ENCODE results near the gene PDPK1.

The PDPK1 gene

DNA sequence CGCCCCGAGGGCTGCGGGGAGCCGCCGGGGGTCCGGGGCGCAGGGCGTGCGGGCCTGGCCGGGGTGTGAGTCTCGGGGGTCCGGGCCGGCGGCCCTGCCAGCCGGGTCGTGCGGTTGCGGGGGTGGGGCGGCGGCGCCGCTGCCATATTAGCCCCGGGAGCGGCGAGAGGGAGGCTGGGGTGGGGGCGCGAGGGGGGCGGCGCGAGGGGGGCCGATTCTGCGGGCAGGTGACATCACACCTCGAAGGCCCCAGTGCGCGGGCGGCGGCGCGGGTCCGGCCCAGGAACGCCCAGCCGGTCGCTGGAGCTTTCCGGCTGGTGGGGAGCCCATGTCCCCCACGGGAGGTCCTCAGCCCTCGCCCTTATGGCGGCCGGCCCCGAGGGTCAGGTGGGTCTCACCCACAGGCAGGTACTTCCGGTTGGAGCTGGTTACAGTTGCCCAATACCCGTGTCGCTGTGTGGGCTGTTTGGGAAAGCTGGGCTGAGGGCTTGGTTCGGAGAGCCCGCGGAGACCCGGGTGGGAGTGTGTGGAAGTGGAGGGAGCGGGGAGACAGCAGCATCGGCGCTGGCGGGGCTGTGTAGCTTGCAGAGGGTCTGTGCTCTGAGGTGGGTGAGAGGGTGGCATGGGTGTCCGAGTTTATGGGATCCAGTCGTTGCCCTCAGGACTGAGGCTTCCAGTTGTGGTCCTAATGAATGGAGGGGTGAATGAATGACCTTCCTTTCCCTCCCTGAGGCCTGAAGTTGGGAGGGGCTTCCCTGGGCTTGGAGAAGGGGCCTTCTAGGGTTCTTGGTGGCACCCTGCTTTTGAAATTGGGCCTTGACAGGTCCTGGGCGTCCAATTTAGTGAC is 23.3 kb upstream of the PDPK1 start:
- TF ChIP-seq, protein P1, sequence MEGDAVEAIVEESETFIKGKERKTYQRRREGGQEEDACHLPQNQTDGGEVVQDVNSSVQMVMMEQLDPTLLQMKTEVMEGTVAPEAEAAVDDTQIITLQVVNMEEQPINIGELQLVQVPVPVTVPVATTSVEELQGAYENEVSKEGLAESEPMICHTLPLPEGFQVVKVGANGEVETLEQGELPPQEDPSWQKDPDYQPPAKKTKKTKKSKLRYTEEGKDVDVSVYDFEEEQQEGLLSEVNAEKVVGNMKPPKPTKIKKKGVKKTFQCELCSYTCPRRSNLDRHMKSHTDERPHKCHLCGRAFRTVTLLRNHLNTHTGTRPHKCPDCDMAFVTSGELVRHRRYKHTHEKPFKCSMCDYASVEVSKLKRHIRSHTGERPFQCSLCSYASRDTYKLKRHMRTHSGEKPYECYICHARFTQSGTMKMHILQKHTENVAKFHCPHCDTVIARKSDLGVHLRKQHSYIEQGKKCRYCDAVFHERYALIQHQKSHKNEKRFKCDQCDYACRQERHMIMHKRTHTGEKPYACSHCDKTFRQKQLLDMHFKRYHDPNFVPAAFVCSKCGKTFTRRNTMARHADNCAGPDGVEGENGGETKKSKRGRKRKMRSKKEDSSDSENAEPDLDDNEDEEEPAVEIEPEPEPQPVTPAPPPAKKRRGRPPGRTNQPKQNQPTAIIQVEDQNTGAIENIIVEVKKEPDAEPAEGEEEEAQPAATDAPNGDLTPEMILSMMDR (IDR thresholded peaks at IDR 0.05): no peak
- peak overlapping the region; percentile 92 for H3K27ac ChIP-seq

GRCh38 chr16:2515180-2515851 is 22.5 kb upstream of the PDPK1 start:
- no peak for TF ChIP-seq ZFX (IDR thresholded peaks at IDR 0.05; ENCODE audit: borderline replicate concordance)
- H3K27ac ChIP-seq: peak overlapping the region; percentile 92

DNA sequence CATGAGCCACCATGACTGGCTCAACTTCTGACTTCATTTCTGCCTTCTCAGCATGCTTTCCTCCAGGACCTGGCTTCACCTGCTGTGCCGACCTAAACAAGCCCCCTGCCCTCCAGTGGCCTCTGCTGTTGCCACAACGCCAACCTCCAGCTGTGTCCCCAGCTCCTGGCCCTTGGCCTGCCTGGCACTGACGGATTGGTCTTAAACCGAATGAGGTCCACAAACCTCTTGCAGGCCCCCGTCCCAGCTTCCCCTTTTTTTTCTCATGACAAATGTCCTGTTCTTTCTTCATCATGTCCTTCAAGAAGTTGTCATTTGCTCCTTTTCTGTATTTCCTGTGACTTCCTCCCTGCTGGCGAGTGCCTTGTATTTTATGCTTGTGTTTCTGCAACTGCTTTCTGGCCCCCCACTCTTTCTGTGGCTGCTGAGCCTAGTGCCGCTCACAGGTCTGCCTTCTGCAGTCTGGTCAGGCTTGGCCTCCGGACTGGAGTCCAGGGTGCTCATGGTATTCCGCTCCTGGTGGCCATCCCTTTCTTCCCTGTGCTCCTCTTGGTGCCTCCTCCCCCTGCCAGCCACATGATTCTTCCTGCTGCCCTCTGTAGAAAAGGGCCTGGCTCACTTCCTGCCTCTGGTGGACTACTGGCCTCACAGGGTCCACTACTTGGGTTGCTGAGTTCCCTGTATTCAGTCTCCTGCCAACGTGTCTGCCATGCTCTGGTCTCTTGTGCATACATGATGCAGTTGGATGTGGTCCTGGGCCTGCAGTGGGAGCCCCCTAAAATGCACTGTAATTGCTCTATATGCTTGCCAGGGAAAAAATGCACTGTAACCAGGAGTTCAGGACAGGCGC is 21.2 kb upstream of the PDPK1 start:
- TF ChIP-seq ZFX (IDR thresholded peaks at IDR 0.05; ENCODE audit: borderline replicate concordance): no peak
- TF ChIP-seq, protein P1 (IDR thresholded peaks at IDR 0.05): no peak
- H3K27ac ChIP-seq: peak overlapping the region; percentile 92

DNA sequence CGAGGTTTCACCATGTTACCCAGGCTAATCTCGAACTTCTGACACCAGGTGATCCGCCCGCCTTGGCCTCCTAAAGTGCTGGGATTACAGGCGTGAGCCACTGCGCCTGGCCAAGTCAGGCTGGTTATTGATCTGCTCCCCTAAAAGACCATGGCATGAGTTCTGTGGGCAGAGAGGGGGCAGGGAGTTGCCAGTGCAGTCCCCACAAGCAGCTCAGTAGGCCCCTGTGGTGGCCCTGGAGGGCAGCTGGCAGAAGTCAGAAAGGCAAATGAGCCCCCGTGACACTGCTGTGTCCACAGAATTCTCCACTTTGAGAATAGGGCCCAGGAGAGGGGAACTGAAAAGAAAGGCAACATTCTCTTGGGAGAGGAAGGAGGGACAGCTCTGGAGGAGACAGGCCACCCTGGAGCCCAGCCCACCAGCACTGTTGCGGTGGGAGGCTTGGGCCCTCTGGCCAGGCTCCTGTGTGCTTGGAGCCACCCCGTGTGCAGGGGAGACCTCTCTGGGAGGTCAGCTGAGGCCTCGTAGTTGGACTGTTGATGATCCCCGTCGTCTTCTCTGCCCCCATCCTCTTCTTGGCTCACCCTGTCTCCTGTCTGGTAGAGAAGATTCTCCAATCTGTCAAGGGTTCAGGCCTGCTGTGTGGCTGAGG is 19.7 kb upstream of the PDPK1 start:
- H3K27ac ChIP-seq: peak overlapping the region; percentile 92
- TF ChIP-seq, protein P1 (IDR thresholded peaks at IDR 0.05): no peak
- TF ChIP-seq ZFX (IDR thresholded peaks at IDR 0.05; ENCODE audit: borderline replicate concordance): no peak

DNA sequence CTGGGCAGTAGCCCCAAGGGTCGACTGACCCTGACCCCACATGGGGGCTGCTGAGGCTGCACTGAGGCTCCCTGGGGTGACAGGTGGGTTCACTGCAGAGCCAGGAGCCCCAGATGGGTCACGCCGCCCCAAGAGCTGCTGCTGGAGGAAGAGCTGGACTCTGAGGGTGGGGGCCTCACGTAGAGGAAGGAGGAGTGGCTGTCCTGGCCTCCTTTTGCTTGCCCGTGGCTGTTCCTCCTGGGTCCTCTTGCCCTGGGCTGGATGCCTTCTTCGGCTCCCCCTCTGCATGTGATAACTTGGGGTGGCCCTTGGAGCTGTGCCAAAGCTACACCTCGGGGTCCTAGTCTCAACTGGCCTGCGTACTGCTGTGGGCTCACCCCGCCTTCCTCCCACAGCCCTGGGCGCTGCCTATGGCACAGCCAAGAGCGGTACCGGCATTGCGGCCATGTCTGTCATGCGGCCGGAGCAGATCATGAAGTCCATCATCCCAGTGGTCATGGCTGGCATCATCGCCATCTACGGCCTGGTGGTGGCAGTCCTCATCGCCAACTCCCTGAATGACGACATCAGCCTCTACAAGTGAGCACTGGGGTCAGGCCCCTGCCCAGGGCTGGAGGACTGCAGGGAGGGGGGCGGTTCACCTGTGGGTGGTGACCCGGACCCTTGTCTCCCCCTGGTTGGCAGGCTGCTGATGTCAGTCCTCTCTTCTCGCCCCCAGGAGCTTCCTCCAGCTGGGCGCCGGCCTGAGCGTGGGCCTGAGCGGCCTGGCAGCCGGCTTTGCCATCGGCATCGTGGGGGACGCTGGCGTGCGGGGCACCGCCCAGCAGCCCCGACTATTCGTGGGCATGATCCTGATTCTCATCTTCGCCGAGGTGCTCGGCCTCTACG is 18.8 kb upstream of the PDPK1 start:
- H3K27ac ChIP-seq: peak overlapping the region; percentile 92
- no peak for TF ChIP-seq ZFX (IDR thresholded peaks at IDR 0.05; ENCODE audit: borderline replicate concordance)
- TF ChIP-seq, protein P1 (IDR thresholded peaks at IDR 0.05): no peak

- peak overlapping the region; percentile 92 for H3K27ac ChIP-seq
- TF ChIP-seq, protein P1 (IDR thresholded peaks at IDR 0.05): no peak
- TF ChIP-seq ZFX (IDR thresholded peaks at IDR 0.05; ENCODE audit: borderline replicate concordance): no peak
Observed at GRCh38 chr16:2519711-2520080, 18.1 kb upstream of the PDPK1 start.
